ENCODE data around the gene USP32. TPM values are rescaled to one million over a fixed set of nuclear protein-coding genes. Genes with fewer than 3 reads are reported as not detected.

The USP32 gene
- polyA plus RNA-seq, 3 donors = 10.1 to 26.6 (median 16.6) TPM

DNA sequence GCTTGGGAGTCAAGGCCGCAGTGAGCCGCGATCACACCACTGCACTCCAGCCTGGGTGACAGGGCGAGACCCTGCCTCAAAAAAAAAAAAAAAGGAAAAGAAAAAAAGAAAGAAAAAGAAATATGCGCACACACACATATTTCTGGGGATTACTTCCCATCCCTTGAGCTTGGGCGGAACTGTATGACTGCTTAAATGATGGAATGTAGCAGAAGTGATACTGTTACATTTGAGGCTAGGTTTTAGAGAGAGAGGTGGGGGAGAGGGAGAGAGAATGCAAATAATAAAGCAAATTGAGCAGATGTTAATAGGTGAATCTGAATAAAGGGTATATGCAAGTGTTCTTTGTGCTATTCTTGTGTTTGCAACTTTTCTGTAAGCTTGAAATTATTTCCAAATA is 12.0 kb upstream of the USP32 start:
- intact Hi-C loops (cut with micrococcal nuclease) = loop anchor here in 1 of 2 donors (10.0 kb wide), 1 partner anchor 49 kb away; no protein-coding TSS in a partner anchor
- H3K4me3 Mint-ChIP-seq = no peak overlapping the region
- no peak for TF ChIP-seq CTCF (IDR thresholded peaks at IDR 0.05)
- Histone ChIP-seq H3K4me3 (replicated peaks in 1 of 3; ENCODE audit: low read depth in 2 of 3, low read length in 3 of 3) (no peak overlapping the region), H3K27me3 (ENCODE audit: control insufficient read depth in 2 of 2, insufficient read depth in 2 of 2, low read length in 2 of 2) (no peaks in the 10 kb centered on the region), H3K4me2 (replicated peaks; ENCODE audit: extremely low read depth, low read length, poor library complexity, severe bottlenecking) (no peak overlapping the region), H2AFZ (ENCODE audit: insufficient read depth, low read depth, low read length, poor library complexity, severe bottlenecking) (no peak overlapping the region), H3K79me2 (ENCODE audit: insufficient read depth, low read length) (no peaks in the 10 kb centered on the region), H4K20me1 (ENCODE audit: insufficient read depth, low read length) (no peaks in the 10 kb centered on the region), H3K36me3 (replicated peaks in 1 of 2; ENCODE audit: control insufficient read depth in 1 of 2, insufficient read depth in 2 of 2, low read length in 2 of 2) (no peaks in the 10 kb centered on the region), H3K4me1 (ENCODE audit: control insufficient read depth in 1 of 2, insufficient read depth in 2 of 2, low read length in 2 of 2) (peaks cover 11 to 18% of the 10 kb centered on the region in 2 donors), H3K27ac (ENCODE audit: low read depth in 1 of 2, low read length in 2 of 2) (no peak overlapping the region), H3K9ac (ENCODE audit: insufficient read depth, low read length, poor library complexity, severe bottlenecking) (no peak overlapping the region), H3K9me3 (replicated peaks in 1 of 2; ENCODE audit: control insufficient read depth in 1 of 2, insufficient read depth in 1 of 2, low read length in 2 of 2) (no peaks in the 10 kb centered on the region)
- peaks cover 0 to 1% (median 0%) of the 10 kb centered on the region in 7 donors for H3K9me3 Mint-ChIP-seq
- H3K36me3 Mint-ChIP-seq = peaks cover 0 to 3% of the 10 kb centered on the region in 2 donors
- no peak for DNase-seq
- no peak overlapping the region for H3K27ac Mint-ChIP-seq
- WGBS (ENCODE audit: insufficient coverage) = 57% methylated on average over 1 of the region's 6 CpGs
- peaks cover 0 to 4% (median 1%) of the 10 kb centered on the region in 3 donors for H3K27me3 Mint-ChIP-seq (ENCODE audit: low read depth in 3 of 3)
- H3K4me1 Mint-ChIP-seq = peaks cover 19% of the 10 kb centered on the region

GRCh38 chr17:60403523-60403810 is 11.5 kb upstream of the USP32 start:
- Histone ChIP-seq H3K79me2 (ENCODE audit: insufficient read depth, low read length) (no peaks in the 10 kb centered on the region), H3K9ac (ENCODE audit: insufficient read depth, low read length, poor library complexity, severe bottlenecking) (no peak overlapping the region), H3K36me3 (replicated peaks in 1 of 2; ENCODE audit: control insufficient read depth in 1 of 2, insufficient read depth in 2 of 2, low read length in 2 of 2) (no peaks in the 10 kb centered on the region), H3K27ac (ENCODE audit: low read depth in 1 of 2, low read length in 2 of 2) (no peak overlapping the region), H3K9me3 (replicated peaks in 1 of 2; ENCODE audit: control insufficient read depth in 1 of 2, insufficient read depth in 1 of 2, low read length in 2 of 2) (no peaks in the 10 kb centered on the region), H3K27me3 (ENCODE audit: control insufficient read depth in 2 of 2, insufficient read depth in 2 of 2, low read length in 2 of 2) (no peaks in the 10 kb centered on the region), H2AFZ (ENCODE audit: insufficient read depth, low read depth, low read length, poor library complexity, severe bottlenecking) (no peak overlapping the region), H3K4me3 (replicated peaks in 1 of 3; ENCODE audit: low read depth in 2 of 3, low read length in 3 of 3) (no peak overlapping the region), H4K20me1 (ENCODE audit: insufficient read depth, low read length) (no peaks in the 10 kb centered on the region), H3K4me1 (ENCODE audit: control insufficient read depth in 1 of 2, insufficient read depth in 2 of 2, low read length in 2 of 2) (peaks cover 16 to 23% of the 10 kb centered on the region in 2 donors), H3K4me2 (replicated peaks; ENCODE audit: extremely low read depth, low read length, poor library complexity, severe bottlenecking) (no peak overlapping the region)
- Mint-ChIP-seq H3K27ac (peak overlapping the region in 1 of 7 donors; percentile 6), H3K27me3 (ENCODE audit: low read depth in 3 of 3) (peaks cover 0 to 4% (median 1%) of the 10 kb centered on the region in 3 donors), H3K4me3 (no peak overlapping the region), H3K4me1 (peaks cover 24% of the 10 kb centered on the region), H3K9me3 (peaks cover 0 to 1% (median 0%) of the 10 kb centered on the region in 7 donors), H3K36me3 (peaks cover 0 to 3% of the 10 kb centered on the region in 2 donors)
- no peak for DNase-seq
- WGBS (ENCODE audit: insufficient coverage) = no CpG with 5 or more reads among the region's 3 CpGs
- intact Hi-C loops (cut with micrococcal nuclease) = loop anchor here in 1 of 2 donors (10.0 kb wide), 1 partner anchor 49 kb away; no protein-coding TSS in a partner anchor
- no peak for TF ChIP-seq CTCF (IDR thresholded peaks at IDR 0.05)

Measured in CD14-positive monocyte (primary cell).